Panc1 (cell line): ENCODE measurements around the gene SV2B.
"Not testable (repeated sequence)": the region's sequence is repeated elsewhere in the genome, so short reads cannot be mapped to it uniquely, and the experiment has no call there.

Source experiments
- POLR2AphosphoS5 ChIP-seq: IDR thresholded peaks from 2 replicates; pipeline ENCODE4 v1.6.1; 2012; ENCODE audit warnings: mild to moderate bottlenecking, low read depth, low read length, moderate library complexity
- TF ChIP-seq, protein P1 (sequence below): fragments of 450-650 bp; IDR thresholded peaks from 2 replicates; pipeline ENCODE4 v1.5.1; 2017; ENCODE audit warnings: mild to moderate bottlenecking

DNA sequence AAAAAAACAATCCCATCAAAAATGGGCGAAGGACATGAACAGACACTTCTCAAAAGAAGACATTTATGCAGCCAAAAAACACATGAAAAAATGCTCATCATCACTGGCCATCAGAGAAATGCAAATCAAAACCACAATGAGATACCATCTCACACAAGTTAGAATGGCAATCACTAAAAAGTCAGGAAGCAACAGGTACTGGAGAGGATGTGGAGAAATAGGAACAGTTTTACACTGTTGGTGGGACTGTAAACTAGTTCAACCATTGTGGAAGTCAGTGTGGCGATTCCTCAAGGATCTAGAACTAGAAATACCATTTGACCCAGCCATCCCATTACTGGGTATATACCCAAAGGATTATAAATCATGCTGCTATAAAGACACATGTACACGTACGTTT lies 6.2 kb upstream of the SV2B start:
- TF ChIP-seq POLR2AphosphoS5: not testable (repeated sequence)
- TF ChIP-seq, protein P1, sequence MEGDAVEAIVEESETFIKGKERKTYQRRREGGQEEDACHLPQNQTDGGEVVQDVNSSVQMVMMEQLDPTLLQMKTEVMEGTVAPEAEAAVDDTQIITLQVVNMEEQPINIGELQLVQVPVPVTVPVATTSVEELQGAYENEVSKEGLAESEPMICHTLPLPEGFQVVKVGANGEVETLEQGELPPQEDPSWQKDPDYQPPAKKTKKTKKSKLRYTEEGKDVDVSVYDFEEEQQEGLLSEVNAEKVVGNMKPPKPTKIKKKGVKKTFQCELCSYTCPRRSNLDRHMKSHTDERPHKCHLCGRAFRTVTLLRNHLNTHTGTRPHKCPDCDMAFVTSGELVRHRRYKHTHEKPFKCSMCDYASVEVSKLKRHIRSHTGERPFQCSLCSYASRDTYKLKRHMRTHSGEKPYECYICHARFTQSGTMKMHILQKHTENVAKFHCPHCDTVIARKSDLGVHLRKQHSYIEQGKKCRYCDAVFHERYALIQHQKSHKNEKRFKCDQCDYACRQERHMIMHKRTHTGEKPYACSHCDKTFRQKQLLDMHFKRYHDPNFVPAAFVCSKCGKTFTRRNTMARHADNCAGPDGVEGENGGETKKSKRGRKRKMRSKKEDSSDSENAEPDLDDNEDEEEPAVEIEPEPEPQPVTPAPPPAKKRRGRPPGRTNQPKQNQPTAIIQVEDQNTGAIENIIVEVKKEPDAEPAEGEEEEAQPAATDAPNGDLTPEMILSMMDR: not testable (repeated sequence)
